ENCODE results near the gene CBR1. TPM values are rescaled to one million over a fixed set of nuclear protein-coding genes. Genes with fewer than 3 reads are reported as not detected.

CBR1 gene
- total RNA-seq, 1 donor from 2014 or later: 152 TPM

DNA sequence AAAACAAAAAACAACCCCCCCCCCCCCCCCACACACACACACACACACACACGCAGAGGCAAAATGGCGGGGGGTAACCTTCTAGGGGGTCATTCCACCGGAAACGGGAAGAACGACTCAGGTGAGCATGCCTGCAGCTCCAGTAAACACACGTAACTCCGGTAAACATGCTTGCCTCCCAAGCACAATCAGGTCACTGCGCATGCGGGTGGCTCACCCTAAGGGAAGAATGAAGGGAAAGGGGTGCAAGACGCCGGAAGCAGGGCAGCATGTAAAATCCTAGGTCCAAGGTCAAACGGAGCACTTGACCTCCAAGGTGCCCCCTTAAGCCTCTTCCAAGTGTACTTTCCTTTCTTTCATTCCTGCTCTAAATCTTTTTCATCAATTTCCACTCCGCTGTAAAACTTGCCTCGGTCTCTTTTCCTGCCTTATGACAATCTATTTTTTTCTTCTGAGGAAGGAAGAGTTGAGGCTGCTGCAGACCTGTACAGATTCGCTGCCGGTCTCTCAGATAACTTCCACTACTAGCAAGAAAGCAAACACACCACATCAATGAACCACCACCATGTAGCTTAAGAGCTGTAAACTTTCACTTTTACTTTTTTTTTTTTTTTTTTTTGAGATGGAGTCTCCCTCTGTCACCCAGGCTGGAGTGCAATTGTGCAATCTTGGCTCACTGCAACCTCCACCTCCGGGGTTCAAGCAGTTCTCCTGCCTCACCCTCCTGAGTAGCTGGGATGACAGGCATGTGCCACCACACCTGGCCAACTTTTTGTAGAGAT, 44.0 kb downstream of the CBR1 start:
- peak; percentile 79 for ATAC-seq
- peak; percentile 90 for DNase-seq (ENCODE audit: low spot score)

GRCh38 chr21:36115138-36115730, 45.4 kb downstream of the CBR1 start:
- DNase-seq (ENCODE audit: low spot score) (no peak), ATAC-seq (no peak)

DNA sequence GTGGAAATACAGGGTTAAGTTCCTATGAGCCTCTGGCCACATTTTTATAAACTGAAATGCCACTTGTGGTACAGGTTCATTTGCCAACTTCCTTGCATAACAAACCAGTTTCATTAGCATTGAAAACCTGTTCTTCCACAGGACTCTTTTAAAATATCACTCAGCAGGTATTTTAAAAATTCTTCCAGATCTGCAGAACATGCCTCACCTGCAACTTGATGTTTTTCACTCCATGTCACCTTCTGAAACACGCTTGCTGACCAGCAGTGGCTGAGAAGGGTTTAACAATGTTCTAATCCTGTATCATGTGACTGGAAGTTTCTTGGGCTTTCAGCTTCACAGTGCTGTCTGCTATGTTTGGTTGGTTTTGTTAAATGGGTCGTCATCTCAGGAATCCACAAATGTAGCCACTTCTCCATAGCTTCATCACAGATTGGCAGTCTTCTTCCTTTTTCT, 47.5 kb downstream of the CBR1 start:
- DNase-seq (ENCODE audit: low spot score) (no peak), ATAC-seq (no peak)

DNA sequence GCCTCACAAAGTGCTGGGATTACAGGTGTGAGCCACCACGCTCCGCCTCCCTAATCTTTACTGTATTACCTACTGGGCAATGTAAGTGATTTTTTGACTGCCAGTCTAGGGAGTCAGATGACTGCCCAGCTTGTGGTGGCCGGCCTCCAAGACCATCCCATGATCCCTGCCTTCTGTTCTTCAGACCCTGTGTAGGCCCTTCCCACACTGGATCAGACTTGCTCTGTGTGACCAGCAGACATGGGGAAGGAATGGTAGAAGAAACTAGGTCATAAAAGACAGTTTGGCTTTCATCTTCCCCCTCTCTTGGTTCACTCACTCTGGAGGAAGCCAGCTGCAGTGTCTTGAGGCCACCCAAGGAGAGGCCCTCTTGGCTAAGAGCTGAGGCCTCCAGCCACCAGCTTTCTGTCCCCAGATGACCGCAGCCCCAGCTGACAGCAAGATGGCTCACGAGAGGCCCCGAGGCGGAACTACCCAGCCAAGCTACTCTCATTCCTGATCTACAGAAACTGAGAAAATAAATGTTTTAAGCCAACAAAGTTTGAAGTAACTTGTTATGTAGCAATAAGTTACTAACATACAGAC, 50.6 kb downstream of the CBR1 start:
- ATAC-seq (no peak), DNase-seq (ENCODE audit: low spot score) (no peak)

Other genes starting within 250 kb of the CBR1 start
- 5.8 TPM for gene SETD4, start 9.5 kb upstream of the CBR1 start, total RNA-seq
- not detected for gene CBR3, start 65.1 kb downstream of the CBR1 start, total RNA-seq
- gene DOP1B, start 86.8 kb downstream of the CBR1 start, total RNA-seq: 23.6 TPM